Measurements from ENCODE around the gene TSPAN3. TPM values are rescaled to one million over a fixed set of nuclear protein-coding genes. Genes with fewer than 3 reads are reported as not detected.

TSPAN3 gene
- total RNA-seq, 1 experiment from 2014 or later, result 237 TPM

GRCh38 chr15:77063249-77063648 is 7.7 kb downstream of the TSPAN3 start:
- Histone ChIP-seq H3K36me3 (ENCODE audit: control insufficient read depth, insufficient read depth, low read length) (no peaks in the 10 kb centered on the region; the same call in 1 of the 2 replicates), H3K9me3 (no peaks in the 10 kb centered on the region), H3K4me1 (peaks cover 41% of the 10 kb centered on the region), H3K4me3 (ENCODE audit: low read depth, low read length) (no peak overlapping the region), H3K27me3 (replicated peaks; ENCODE audit: control insufficient read depth, insufficient read depth, low read length) (no peaks in the 10 kb centered on the region)
- no peak overlapping the region for H3K27ac Mint-ChIP-seq (ENCODE audit: unreplicated experiment)
- H3K9me3 Mint-ChIP-seq (ENCODE audit: unreplicated experiment), result no peaks in the 10 kb centered on the region
- TF ChIP-seq CTCF (IDR thresholded peaks at IDR 0.05; ENCODE audit: insufficient read depth in 1 of 2, low read depth in 1 of 2, low read length in 1 of 2, severe bottlenecking in 1 of 2, unreplicated experiment in 1 of 2), result no peak
- peaks cover 12% of the 10 kb centered on the region for H3K36me3 Mint-ChIP-seq (ENCODE audit: insufficient read depth, unreplicated experiment)
- no TSS peak for BruUV-seq (replicated peaks)
- no peak for DNase-seq
- CTCF ChIA-PET, result no interaction called here
- no peak overlapping the region for H3K4me3 Mint-ChIP-seq (ENCODE audit: unreplicated experiment)
- POLR2A ChIA-PET, result no interaction called here
- H3K4me1 Mint-ChIP-seq (ENCODE audit: low read depth, unreplicated experiment), result peaks cover 41% of the 10 kb centered on the region
- intact Hi-C loops (cut with micrococcal nuclease; ENCODE audit: unreplicated experiment), result no loop called here
- H3K27me3 Mint-ChIP-seq (ENCODE audit: insufficient read depth, unreplicated experiment), result no peaks in the 10 kb centered on the region

- no peak overlapping the region for H3K27ac Mint-ChIP-seq (ENCODE audit: unreplicated experiment)
- no peak for TF ChIP-seq CTCF (IDR thresholded peaks at IDR 0.05; ENCODE audit: insufficient read depth in 1 of 2, low read depth in 1 of 2, low read length in 1 of 2, severe bottlenecking in 1 of 2, unreplicated experiment in 1 of 2)
- intact Hi-C loops (cut with micrococcal nuclease; ENCODE audit: unreplicated experiment), result no loop called here
- H3K4me3 Mint-ChIP-seq (ENCODE audit: unreplicated experiment), result no peak overlapping the region
- no peaks in the 10 kb centered on the region for H3K9me3 ChIP-seq
- peaks cover 50% of the 10 kb centered on the region for H3K4me1 ChIP-seq
- H3K4me1 Mint-ChIP-seq (ENCODE audit: low read depth, unreplicated experiment), result peaks cover 31% of the 10 kb centered on the region
- H3K36me3 Mint-ChIP-seq (ENCODE audit: insufficient read depth, unreplicated experiment), result no peaks in the 10 kb centered on the region
- no peak for DNase-seq
- no peak overlapping the region for H3K4me3 ChIP-seq (ENCODE audit: low read depth, low read length)
- ChIA-PET POLR2A (no interaction called here), CTCF (interaction anchor here (0.6 kb wide), 1 partner anchor 437 kb away, joined by 3 read pairs; no protein-coding TSS in a partner anchor)
- H3K27me3 Mint-ChIP-seq (ENCODE audit: insufficient read depth, unreplicated experiment), result no peaks in the 10 kb centered on the region
- no peaks in the 10 kb centered on the region for H3K27me3 ChIP-seq (replicated peaks; ENCODE audit: control insufficient read depth, insufficient read depth, low read length)
- no TSS peak for BruUV-seq (replicated peaks)
- H3K9me3 Mint-ChIP-seq (ENCODE audit: unreplicated experiment), result no peaks in the 10 kb centered on the region
- H3K36me3 ChIP-seq (ENCODE audit: control insufficient read depth, insufficient read depth, low read length), result no peaks in the 10 kb centered on the region; the same call in 1 of the 2 replicates
These were observed 10.4 kb downstream of the TSPAN3 start for GRCh38 chr15:77060546-77060945.

- H3K4me1 Mint-ChIP-seq (ENCODE audit: low read depth, unreplicated experiment), result peaks cover 32% of the 10 kb centered on the region
- DNase-seq, result no peak
- no peak overlapping the region for H3K4me3 ChIP-seq (ENCODE audit: low read depth, low read length)
- H3K27ac Mint-ChIP-seq (ENCODE audit: unreplicated experiment), result no peak overlapping the region
- peaks cover 4% of the 10 kb centered on the region for H3K36me3 Mint-ChIP-seq (ENCODE audit: insufficient read depth, unreplicated experiment)
- no peaks in the 10 kb centered on the region for H3K9me3 ChIP-seq
- no peaks in the 10 kb centered on the region for H3K27me3 ChIP-seq (replicated peaks; ENCODE audit: control insufficient read depth, insufficient read depth, low read length)
- ChIA-PET POLR2A (no interaction called here), CTCF (no interaction called here)
- TF ChIP-seq CTCF (IDR thresholded peaks at IDR 0.05; ENCODE audit: insufficient read depth in 1 of 2, low read depth in 1 of 2, low read length in 1 of 2, severe bottlenecking in 1 of 2, unreplicated experiment in 1 of 2), result no peak
- H3K4me1 ChIP-seq, result peaks cover 52% of the 10 kb centered on the region
- H3K9me3 Mint-ChIP-seq (ENCODE audit: unreplicated experiment), result no peaks in the 10 kb centered on the region
- no peaks in the 10 kb centered on the region; the same call in 1 of the 2 replicates for H3K36me3 ChIP-seq (ENCODE audit: control insufficient read depth, insufficient read depth, low read length)
- no TSS peak for BruUV-seq (replicated peaks)
- no peaks in the 10 kb centered on the region for H3K27me3 Mint-ChIP-seq (ENCODE audit: insufficient read depth, unreplicated experiment)
- intact Hi-C loops (cut with micrococcal nuclease; ENCODE audit: unreplicated experiment), result no loop called here
- no peak overlapping the region for H3K4me3 Mint-ChIP-seq (ENCODE audit: unreplicated experiment)
These were observed 11.0 kb downstream of the TSPAN3 start for GRCh38 chr15:77059786-77060361.

Measured in Caco-2 (cell line).